ENCODE results near the gene ESD. TPM values are rescaled to one million over a fixed set of nuclear protein-coding genes. Genes with fewer than 3 reads are reported as not detected.
"Not testable (repeated sequence)": the region's sequence is repeated elsewhere in the genome, so short reads cannot be mapped to it uniquely, and the experiment has no call there.

ESD gene
- total RNA-seq, 1 experiment from 2014 or later, result 68.3 TPM

DNA sequence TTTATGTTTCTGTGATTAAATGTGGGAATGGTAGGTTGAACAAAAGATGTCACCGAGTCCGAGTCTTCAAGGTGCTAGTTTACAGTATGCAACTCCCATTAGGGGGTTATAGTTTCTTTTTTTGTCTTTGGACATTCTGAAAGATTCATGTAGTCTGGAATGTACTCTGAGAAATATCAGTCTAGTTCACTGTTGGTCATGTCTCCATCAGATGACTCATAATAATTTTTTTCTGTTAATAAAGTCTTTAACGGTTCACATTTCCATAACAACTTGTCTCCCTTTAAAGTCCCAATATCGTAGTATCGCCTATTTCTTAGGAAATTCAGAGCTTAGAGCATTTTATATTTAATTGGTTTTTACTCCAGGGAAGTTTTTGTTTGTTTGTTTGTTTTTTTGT, 13.5 kb upstream of the ESD start:
- CTCF ChIA-PET, result no interaction called here
- H3K4me3 ChIP-seq (ENCODE audit: low read depth in 2 of 2, low read length in 2 of 2), result no peak overlapping the region
- POLR2A ChIA-PET, result no interaction called here

DNA sequence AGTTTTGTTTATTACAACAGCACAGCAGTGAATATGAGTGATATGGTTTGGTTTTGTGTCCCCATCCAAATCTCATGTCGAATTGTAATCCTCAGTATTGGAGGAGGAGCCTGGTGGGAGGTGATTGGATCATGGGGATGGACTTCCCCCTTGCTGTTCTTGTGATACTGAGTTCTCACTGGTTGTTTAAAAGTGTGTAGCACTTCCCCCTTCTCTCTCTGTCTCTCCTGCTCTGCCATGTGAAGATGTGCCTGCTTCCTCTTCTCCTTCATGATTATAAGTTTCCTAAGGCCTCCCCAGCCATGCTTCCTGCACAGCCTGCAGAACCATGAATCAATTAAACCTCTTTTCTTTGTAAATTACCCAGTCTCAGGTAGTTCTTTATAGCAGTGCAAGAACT, 8.0 kb upstream of the ESD start:
- ATAC-seq; H3K27me3 ChIP-seq (ENCODE audit: control insufficient read depth, insufficient read depth, low read length); H3K4me1 ChIP-seq (ENCODE audit: control insufficient read depth, insufficient read depth, low read length); DNase-seq (ENCODE audit: low read depth, low spot score); CTCF ChIA-PET; H3K9me3 ChIP-seq (ENCODE audit: control insufficient read depth, insufficient read depth, low read depth, low read length); H3K27ac ChIP-seq (ENCODE audit: low read length); intact Hi-C loops (cut with micrococcal nuclease; ENCODE audit: unreplicated experiment); in situ Hi-C loops (cut with HindIII; ENCODE audit: low pct_unique_long_range_greater_than_20kb, low sequenced_read_pairs); BruUV-seq (replicated peaks); POLR2A ChIA-PET; H3K4me3 ChIP-seq (ENCODE audit: low read depth in 2 of 2, low read length in 2 of 2); H3K36me3 ChIP-seq (ENCODE audit: control insufficient read depth, insufficient read depth, low read length): not testable (repeated sequence)

More for the DNA sequence above, 13.5 kb upstream of the ESD start:
- BruUV-seq (replicated peaks), result no TSS peak
- Histone ChIP-seq H3K4me1 (ENCODE audit: control insufficient read depth, insufficient read depth, low read length) (no peaks in the 10 kb centered on the region), H3K27me3 (ENCODE audit: control insufficient read depth, insufficient read depth, low read length) (no peaks in the 10 kb centered on the region), H3K9me3 (ENCODE audit: control insufficient read depth, insufficient read depth, low read depth, low read length) (no peaks in the 10 kb centered on the region), H3K36me3 (ENCODE audit: control insufficient read depth, insufficient read depth, low read length) (no peaks in the 10 kb centered on the region), H3K27ac (ENCODE audit: low read length) (no peak overlapping the region)
- in situ Hi-C loops (cut with HindIII; ENCODE audit: low pct_unique_long_range_greater_than_20kb, low sequenced_read_pairs) (no loop called here), intact Hi-C loops (cut with micrococcal nuclease; ENCODE audit: unreplicated experiment) (no loop called here)
- ATAC-seq (no peak), DNase-seq (ENCODE audit: low read depth, low spot score) (no peak)
- TF ChIP-seq, protein P1, sequence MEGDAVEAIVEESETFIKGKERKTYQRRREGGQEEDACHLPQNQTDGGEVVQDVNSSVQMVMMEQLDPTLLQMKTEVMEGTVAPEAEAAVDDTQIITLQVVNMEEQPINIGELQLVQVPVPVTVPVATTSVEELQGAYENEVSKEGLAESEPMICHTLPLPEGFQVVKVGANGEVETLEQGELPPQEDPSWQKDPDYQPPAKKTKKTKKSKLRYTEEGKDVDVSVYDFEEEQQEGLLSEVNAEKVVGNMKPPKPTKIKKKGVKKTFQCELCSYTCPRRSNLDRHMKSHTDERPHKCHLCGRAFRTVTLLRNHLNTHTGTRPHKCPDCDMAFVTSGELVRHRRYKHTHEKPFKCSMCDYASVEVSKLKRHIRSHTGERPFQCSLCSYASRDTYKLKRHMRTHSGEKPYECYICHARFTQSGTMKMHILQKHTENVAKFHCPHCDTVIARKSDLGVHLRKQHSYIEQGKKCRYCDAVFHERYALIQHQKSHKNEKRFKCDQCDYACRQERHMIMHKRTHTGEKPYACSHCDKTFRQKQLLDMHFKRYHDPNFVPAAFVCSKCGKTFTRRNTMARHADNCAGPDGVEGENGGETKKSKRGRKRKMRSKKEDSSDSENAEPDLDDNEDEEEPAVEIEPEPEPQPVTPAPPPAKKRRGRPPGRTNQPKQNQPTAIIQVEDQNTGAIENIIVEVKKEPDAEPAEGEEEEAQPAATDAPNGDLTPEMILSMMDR (IDR thresholded peaks at IDR 0.05), result no peak
- TF ChIP-seq SIN3A (IDR thresholded peaks at IDR 0.05; ENCODE audit: borderline replicate concordance, insufficient read depth, low read depth, low read length), result no peak
- TF ChIP-seq, protein P2, sequence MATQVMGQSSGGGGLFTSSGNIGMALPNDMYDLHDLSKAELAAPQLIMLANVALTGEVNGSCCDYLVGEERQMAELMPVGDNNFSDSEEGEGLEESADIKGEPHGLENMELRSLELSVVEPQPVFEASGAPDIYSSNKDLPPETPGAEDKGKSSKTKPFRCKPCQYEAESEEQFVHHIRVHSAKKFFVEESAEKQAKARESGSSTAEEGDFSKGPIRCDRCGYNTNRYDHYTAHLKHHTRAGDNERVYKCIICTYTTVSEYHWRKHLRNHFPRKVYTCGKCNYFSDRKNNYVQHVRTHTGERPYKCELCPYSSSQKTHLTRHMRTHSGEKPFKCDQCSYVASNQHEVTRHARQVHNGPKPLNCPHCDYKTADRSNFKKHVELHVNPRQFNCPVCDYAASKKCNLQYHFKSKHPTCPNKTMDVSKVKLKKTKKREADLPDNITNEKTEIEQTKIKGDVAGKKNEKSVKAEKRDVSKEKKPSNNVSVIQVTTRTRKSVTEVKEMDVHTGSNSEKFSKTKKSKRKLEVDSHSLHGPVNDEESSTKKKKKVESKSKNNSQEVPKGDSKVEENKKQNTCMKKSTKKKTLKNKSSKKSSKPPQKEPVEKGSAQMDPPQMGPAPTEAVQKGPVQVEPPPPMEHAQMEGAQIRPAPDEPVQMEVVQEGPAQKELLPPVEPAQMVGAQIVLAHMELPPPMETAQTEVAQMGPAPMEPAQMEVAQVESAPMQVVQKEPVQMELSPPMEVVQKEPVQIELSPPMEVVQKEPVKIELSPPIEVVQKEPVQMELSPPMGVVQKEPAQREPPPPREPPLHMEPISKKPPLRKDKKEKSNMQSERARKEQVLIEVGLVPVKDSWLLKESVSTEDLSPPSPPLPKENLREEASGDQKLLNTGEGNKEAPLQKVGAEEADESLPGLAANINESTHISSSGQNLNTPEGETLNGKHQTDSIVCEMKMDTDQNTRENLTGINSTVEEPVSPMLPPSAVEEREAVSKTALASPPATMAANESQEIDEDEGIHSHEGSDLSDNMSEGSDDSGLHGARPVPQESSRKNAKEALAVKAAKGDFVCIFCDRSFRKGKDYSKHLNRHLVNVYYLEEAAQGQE (IDR thresholded peaks at IDR 0.05; ENCODE audit: insufficient read depth in 1 of 2, low read depth in 2 of 2, low read length in 1 of 2), result no peak
- TF ChIP-seq POLR2AphosphoS5 (IDR thresholded peaks at IDR 0.05; ENCODE audit: low read depth, low read length), result no peak
- no peak for TF ChIP-seq TCF7L2 (IDR thresholded peaks at IDR 0.05; ENCODE audit: low read depth, low read length)

DNA sequence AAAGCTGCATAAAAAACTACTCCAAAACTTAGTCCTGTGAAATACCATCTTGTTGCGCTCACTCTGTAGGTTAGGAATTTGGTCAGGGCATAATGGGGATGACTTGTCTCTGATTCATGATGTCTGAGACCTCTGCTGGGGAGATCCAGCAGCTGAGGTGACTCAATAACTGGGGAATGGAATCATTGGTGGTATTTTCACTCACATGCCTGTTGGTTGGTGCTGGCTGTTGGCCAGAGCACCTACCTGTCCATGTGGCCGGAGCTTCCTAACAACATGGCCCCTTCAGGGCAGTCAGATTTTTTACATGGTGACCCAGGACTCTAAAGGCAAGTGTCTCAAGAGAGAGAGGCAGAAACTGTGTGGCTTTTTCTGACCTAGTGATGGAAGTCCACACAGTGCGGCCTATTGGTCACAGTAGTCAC, 7.4 kb upstream of the ESD start:
- ATAC-seq (peak; percentile 83), DNase-seq (ENCODE audit: low read depth, low spot score) (peak; percentile 46)
- in situ Hi-C loops (cut with HindIII; ENCODE audit: low pct_unique_long_range_greater_than_20kb, low sequenced_read_pairs), result no loop called here
- H3K4me1 ChIP-seq (ENCODE audit: control insufficient read depth, insufficient read depth, low read length), result no peaks in the 10 kb centered on the region
- no peaks in the 10 kb centered on the region for H3K9me3 ChIP-seq (ENCODE audit: control insufficient read depth, insufficient read depth, low read depth, low read length)
- no peak overlapping the region for H3K4me3 ChIP-seq (ENCODE audit: low read depth in 2 of 2, low read length in 2 of 2)
- intact Hi-C loops (cut with micrococcal nuclease; ENCODE audit: unreplicated experiment), result no loop called here
- TF ChIP-seq SIN3A (IDR thresholded peaks at IDR 0.05; ENCODE audit: borderline replicate concordance, insufficient read depth, low read depth, low read length), result no peak
- no peak for TF ChIP-seq TCF7L2 (IDR thresholded peaks at IDR 0.05; ENCODE audit: low read depth, low read length)
- TF ChIP-seq POLR2AphosphoS5 (IDR thresholded peaks at IDR 0.05; ENCODE audit: low read depth, low read length), result no peak
- TF ChIP-seq, protein P1 (IDR thresholded peaks at IDR 0.05), result no peak
- TF ChIP-seq, protein P2 (IDR thresholded peaks at IDR 0.05; ENCODE audit: insufficient read depth in 1 of 2, low read depth in 2 of 2, low read length in 1 of 2), result no peak
- no peak overlapping the region for H3K27ac ChIP-seq (ENCODE audit: low read length)
- BruUV-seq (replicated peaks), result no TSS peak
- ChIA-PET POLR2A (no interaction called here), CTCF (interaction anchor here (0.6 kb wide), 1 partner anchor 90 kb away, joined by 3 read pairs; no protein-coding TSS in a partner anchor)
- H3K27me3 ChIP-seq (ENCODE audit: control insufficient read depth, insufficient read depth, low read length), result no peaks in the 10 kb centered on the region
- H3K36me3 ChIP-seq (ENCODE audit: control insufficient read depth, insufficient read depth, low read length), result no peaks in the 10 kb centered on the region
